SK-N-SH (cell line): ENCODE measurements around the gene ANKH.

ENCODE experiments used
- EP300 ChIP-seq, 2 experiments: IDR thresholded peaks; 2 replicates each; pipeline versions ENCODE4 v1.4.0 to v1.6.1; 2012; ENCODE audit warnings: borderline replicate concordance in 1 of 2, low read depth in 1 of 2, low read length in 1 of 2
- EZH2phosphoT487 ChIP-seq: fragments of 200-600 bp; sonication (generic); IDR thresholded peaks from 2 replicates; pipeline ENCODE4 v1.6.1; 2017; ENCODE audit warnings: low read depth, mixed run types, mild to moderate bottlenecking, antibody characterized with exemption, moderate library complexity, borderline replicate concordance
- FOSL2 ChIP-seq: IDR thresholded peaks from 2 replicates; pipeline ENCODE4 v1.4.0; 2012; ENCODE audit warnings: low read depth, mild to moderate bottlenecking, moderate library complexity, borderline replicate concordance
- JUND ChIP-seq: IDR thresholded peaks from 2 replicates; pipeline ENCODE4 v1.4.0; 2012
- POLR2AphosphoS5 ChIP-seq: IDR thresholded peaks from 2 replicates; pipeline ENCODE4 v1.6.1; 2012; ENCODE audit warnings: low read depth, low read length
- YY1 ChIP-seq: IDR thresholded peaks from 2 replicates; pipeline ENCODE4 v1.4.0; 2012; ENCODE audit warnings: low read depth, mild to moderate bottlenecking
- TF ChIP-seq, protein P1 (sequence below): fragments of 200-600 bp; sonication (generic); IDR thresholded peaks from 2 replicates; pipeline ENCODE4 v1.6.1; 2017; ENCODE audit warnings: antibody characterized with exemption, mild to moderate bottlenecking, moderate library complexity
- TF ChIP-seq, protein P2 (sequence below): fragments of 150-350 bp; IDR thresholded peaks from 2 replicates; pipeline ENCODE4 v1.6.1; 2016; ENCODE audit warnings: mild to moderate bottlenecking, low read depth, low read length

DNA sequence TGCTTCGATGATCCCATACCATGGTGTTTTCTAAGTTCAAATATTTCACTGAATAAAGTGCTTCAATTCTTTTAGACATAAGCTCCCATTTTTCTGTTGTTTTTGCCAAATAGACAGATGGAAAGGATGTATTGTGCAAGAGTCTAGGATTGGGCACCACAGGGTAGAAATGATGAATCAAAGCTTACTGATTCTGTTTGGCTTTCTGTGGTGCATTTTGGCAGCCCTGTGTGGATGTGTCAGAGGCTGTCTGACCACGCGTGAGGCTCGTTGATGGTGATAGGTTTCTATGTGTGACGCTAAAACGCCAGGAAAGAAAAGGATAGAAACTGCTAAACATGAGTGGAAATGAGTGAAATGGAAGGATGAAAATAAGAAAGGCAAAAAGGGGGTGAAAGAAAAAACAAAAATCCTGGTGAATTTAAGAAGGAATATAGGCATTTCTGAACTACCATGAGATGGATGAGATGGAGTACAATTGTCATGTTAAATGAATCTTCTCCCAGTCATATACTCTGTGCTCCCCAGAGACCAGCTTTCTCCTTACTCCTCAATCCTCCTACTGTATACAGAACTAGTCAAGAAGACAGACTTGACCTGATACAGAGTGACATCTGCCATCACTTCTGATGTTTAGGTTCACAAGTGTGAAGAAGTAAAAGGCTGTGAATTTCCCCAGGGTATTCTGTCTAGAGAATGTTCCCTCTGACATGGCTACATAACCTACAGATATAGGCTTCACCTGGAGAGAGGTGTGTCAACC, 54.4 kb downstream of the ANKH start:
- TF ChIP-seq, protein P1, sequence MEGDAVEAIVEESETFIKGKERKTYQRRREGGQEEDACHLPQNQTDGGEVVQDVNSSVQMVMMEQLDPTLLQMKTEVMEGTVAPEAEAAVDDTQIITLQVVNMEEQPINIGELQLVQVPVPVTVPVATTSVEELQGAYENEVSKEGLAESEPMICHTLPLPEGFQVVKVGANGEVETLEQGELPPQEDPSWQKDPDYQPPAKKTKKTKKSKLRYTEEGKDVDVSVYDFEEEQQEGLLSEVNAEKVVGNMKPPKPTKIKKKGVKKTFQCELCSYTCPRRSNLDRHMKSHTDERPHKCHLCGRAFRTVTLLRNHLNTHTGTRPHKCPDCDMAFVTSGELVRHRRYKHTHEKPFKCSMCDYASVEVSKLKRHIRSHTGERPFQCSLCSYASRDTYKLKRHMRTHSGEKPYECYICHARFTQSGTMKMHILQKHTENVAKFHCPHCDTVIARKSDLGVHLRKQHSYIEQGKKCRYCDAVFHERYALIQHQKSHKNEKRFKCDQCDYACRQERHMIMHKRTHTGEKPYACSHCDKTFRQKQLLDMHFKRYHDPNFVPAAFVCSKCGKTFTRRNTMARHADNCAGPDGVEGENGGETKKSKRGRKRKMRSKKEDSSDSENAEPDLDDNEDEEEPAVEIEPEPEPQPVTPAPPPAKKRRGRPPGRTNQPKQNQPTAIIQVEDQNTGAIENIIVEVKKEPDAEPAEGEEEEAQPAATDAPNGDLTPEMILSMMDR, result no peak
- TF ChIP-seq EP300 (IDR thresholded peaks at IDR 0.05; ENCODE audit: borderline replicate concordance in 1 of 2, low read depth in 1 of 2, low read length in 1 of 2), result peak in 1 of 2 experiments; percentile 33; a peak in 1 of 4 replicates
- TF ChIP-seq FOSL2, result peak; percentile 36; the same call in 1 of the 2 replicates
- no peak for TF ChIP-seq POLR2AphosphoS5
- no peak for TF ChIP-seq EZH2phosphoT487
- TF ChIP-seq, protein P2, sequence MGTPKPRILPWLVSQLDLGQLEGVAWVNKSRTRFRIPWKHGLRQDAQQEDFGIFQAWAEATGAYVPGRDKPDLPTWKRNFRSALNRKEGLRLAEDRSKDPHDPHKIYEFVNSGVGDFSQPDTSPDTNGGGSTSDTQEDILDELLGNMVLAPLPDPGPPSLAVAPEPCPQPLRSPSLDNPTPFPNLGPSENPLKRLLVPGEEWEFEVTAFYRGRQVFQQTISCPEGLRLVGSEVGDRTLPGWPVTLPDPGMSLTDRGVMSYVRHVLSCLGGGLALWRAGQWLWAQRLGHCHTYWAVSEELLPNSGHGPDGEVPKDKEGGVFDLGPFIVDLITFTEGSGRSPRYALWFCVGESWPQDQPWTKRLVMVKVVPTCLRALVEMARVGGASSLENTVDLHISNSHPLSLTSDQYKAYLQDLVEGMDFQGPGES, result no peak
- TF ChIP-seq YY1, result no peak
- TF ChIP-seq JUND, result 0 out of 2 replicates have a peak, but pooled peaks have one; percentile 12
